HepG2 (cell line): ENCODE data around the gene KCNMA1. TPM values are rescaled to one million over a fixed set of nuclear protein-coding genes. Genes with fewer than 3 reads are reported as not detected.

Experiments
- ATAC-seq: fragments of 200-7000 bp; cut with Tn5 transposase; 3 replicates; pipeline ENCODE4 v1.9.1; 2020; ENCODE audit warnings: mild to moderate bottlenecking, moderate library complexity
- BruUV-seq: library from RNA; stranded (reverse); fragments of 400-500 nt; replicated peaks from 2 replicates; lab custom pipeline; 2021; lab: Mats Ljungman, UMichigan
- CTCF ChIA-PET: fragments of 300-600 bp; formaldehyde crosslinking; extraction: SDS; loops from one replicate; lab custom pipeline; 2021; ENCODE audit warnings: low total read pairs, inconsistent platforms, low intra/inter-chr PET ratio; lab: Yijun Ruan, JAX
- POLR2A ChIA-PET: fragments of 350-600 bp; sonication (Branson Sonifier 250); formaldehyde crosslinking; loops from one replicate; lab custom pipeline; 2020; ENCODE audit warnings: antibody characterized with exemption, inconsistent platforms; lab: Yijun Ruan, JAX
- DNase-seq: peaks from one replicate; pipeline ENCODE4 v3.0.0-alpha.2; 2015; ENCODE audit warnings: low spot score
- FAIRE-seq: peaks from 3 replicates; lab custom pipeline; 2011; peaks lifted over from hg19 to GRCh38; lab: Jason Lieb, UNC
- H2AFZ ChIP-seq: one replicate; pipeline ENCODE4 v1.6.1; 2011; ENCODE audit warnings: low read length, inconsistent platforms
- H3K27ac ChIP-seq: fragments of 300-600 bp; 3 replicates; pipeline ENCODE4 v1.8.0; 2011; ENCODE audit warnings: mixed run types, mild to moderate bottlenecking, mixed read lengths, low read length, inconsistent platforms; ENCODE audit not compliant: insufficient read depth; ENCODE audit errors: extremely low read length
- H3K27me3 ChIP-seq, 2 experiments: fragments of 200-600 bp in 1 of 2; 2 replicates in 1 of 2; 3 replicates in 1 of 2; pipeline versions ENCODE4 v1.6.0 to v1.8.0; 2011; ENCODE audit warnings: low read length in 2 of 2, mild to moderate bottlenecking in 2 of 2, moderate library complexity in 2 of 2, inconsistent platforms in 1 of 2; ENCODE audit not compliant: insufficient read depth in 2 of 2, control insufficient read depth in 1 of 2
- H3K36me3 ChIP-seq, 2 experiments: fragments of 200-600 bp in 1 of 2; replicated peaks in 1 of 2; 2 replicates in 1 of 2; 3 replicates in 1 of 2; pipeline versions ENCODE4 v1.5.1 to v1.8.0; 2011; ENCODE audit warnings: low read length in 2 of 2, inconsistent platforms in 1 of 2; ENCODE audit not compliant: insufficient read depth in 2 of 2, control insufficient read depth in 1 of 2
- H3K4me1 ChIP-seq: 2 replicates; pipeline ENCODE4 v1.5.1; 2012; ENCODE audit warnings: low read length, inconsistent platforms; ENCODE audit not compliant: insufficient read depth
- H3K4me2 ChIP-seq: 2 replicates; pipeline ENCODE4 v1.6.0; 2011; ENCODE audit warnings: low read depth, low read length, inconsistent platforms
- H3K4me3 ChIP-seq, 3 experiments: fragments of 200-600 bp in 1 of 3; sonication (generic), shearing (Covaris generic) in 1 of 3; replicated peaks in 1 of 3; 2 replicates each; pipeline ENCODE4 v1.5.1; 2011 to 2016; ENCODE audit warnings: low read length in 3 of 3, inconsistent platforms in 2 of 3, low read depth in 2 of 3, mild to moderate bottlenecking in 2 of 3, control low read depth in 1 of 3, mixed read lengths in 1 of 3; ENCODE audit not compliant: insufficient read depth in 1 of 3
- H3K79me2 ChIP-seq: one replicate; pipeline ENCODE4 v1.6.1; 2011; ENCODE audit warnings: low read length, inconsistent platforms; ENCODE audit not compliant: insufficient read depth
- H3K9ac ChIP-seq: 2 replicates; pipeline ENCODE4 v1.6.0; 2011; ENCODE audit warnings: mild to moderate bottlenecking, low read depth, low read length, inconsistent platforms; ENCODE audit not compliant: insufficient read depth
- H3K9me3 ChIP-seq: 2 replicates; pipeline ENCODE4 v1.5.1; 2012; ENCODE audit warnings: mild to moderate bottlenecking, low read length
- H4K20me1 ChIP-seq: 2 replicates; pipeline ENCODE4 v1.6.0; 2011; ENCODE audit warnings: inconsistent platforms, mild to moderate bottlenecking, low read length, moderate library complexity; ENCODE audit not compliant: insufficient read depth
- CEBPG ChIP-seq: IDR thresholded peaks from 2 replicates; pipeline ENCODE4 v1.6.1; 2016
- KDM2A ChIP-seq: sonication (generic); formaldehyde crosslinking; IDR thresholded peaks from 2 replicates; pipeline ENCODE4 v1.4.0; 2020; ENCODE audit warnings: low read depth, missing genetic modification reagents, borderline replicate concordance
- KLF15 ChIP-seq: sonication (generic); formaldehyde crosslinking; IDR thresholded peaks from 2 replicates; pipeline ENCODE4 v1.8.1; 2023; ENCODE audit warnings: borderline replicate concordance, mild to moderate bottlenecking, inconsistent platforms, missing genetic modification reagents, mixed read lengths
- RARA ChIP-seq: IDR thresholded peaks from 2 replicates; pipeline ENCODE4 v1.6.1; 2016; ENCODE audit warnings: missing genetic modification reagents, missing compliant biosample characterization
- SIX4 ChIP-seq: sonication (generic); formaldehyde crosslinking; IDR thresholded peaks from 2 replicates; pipeline ENCODE4 v1.4.0; 2020; ENCODE audit warnings: missing genetic modification reagents
- ZNF230 ChIP-seq: sonication (generic); formaldehyde crosslinking; IDR thresholded peaks from 2 replicates; pipeline ENCODE4 v1.4.0; 2020; ENCODE audit warnings: mild to moderate bottlenecking, missing genetic modification reagents
- ZNF629 ChIP-seq: sonication (generic); formaldehyde crosslinking; conservative IDR thresholded peaks from 2 replicates; pipeline ENCODE4 v1.5.0; 2020; ENCODE audit warnings: missing genetic modification reagents
- WGBS: methylation state at CpG from one replicate; pipeline ENCODE4 v1.1.6; 2017; ENCODE audit warnings: low lambda C conversion rate; 5-methylcytosine and 5-hydroxymethylcytosine counted together
- in situ Hi-C: cut with HindIII; loops from 2 replicates; pipeline ENCODE4 v1.10.0; 2017; ENCODE audit warnings: low pct_unique_long_range_greater_than_20kb; ENCODE audit not compliant: extremely low pct_ligation_motif_present
- intact Hi-C: fragments of 100-400 bp; cut with micrococcal nuclease; formaldehyde crosslinking; loops from one replicate; pipeline ENCODE4 v1.10.0; 2022; ENCODE audit not compliant: unreplicated experiment
- polyA plus RNA-seq, 8 experiments: library from polyadenylated mRNA; depleted of rRNA in 3 of 8; stranded (reverse) in 7 of 8; unstranded in 1 of 8; fragments of >200 nt; fragmentation: Illumina TruSeq in 4 of 8; extraction: Trizol in 4 of 8; gene quantifications; 2 replicates each; pipeline versions ENCODE4 v1.2.1 to v1.2.3, GENCODE V29; 2011 to 2016; ENCODE audit warnings: low read depth in 4 of 8, missing spikeins in 1 of 8, mixed read lengths in 1 of 8; ENCODE audit not compliant: insufficient read depth in 1 of 8
- total RNA-seq, 5 experiments: library from RNA; depleted of rRNA; stranded (reverse); fragments of >200 nt; fragmentation: Illumina TruSeq; extraction: Trizol; gene quantifications; 2 replicates each; pipeline ENCODE4 v1.2.3, GENCODE V29; 2016; ENCODE audit warnings: low read depth in 1 of 5
- TF ChIP-seq, protein P1 (sequence below): sonication (generic); formaldehyde crosslinking; conservative IDR thresholded peaks from 2 replicates; pipeline ENCODE4 v1.4.0; 2020; ENCODE audit warnings: missing genetic modification reagents
- TF ChIP-seq, protein P2 (sequence below), 2 experiments: sonication (generic) in 1 of 2; formaldehyde crosslinking in 1 of 2; IDR thresholded peaks; 2 replicates each; pipeline versions ENCODE4 v1.6.1 to v1.9.0; 2014 to 2022; ENCODE audit warnings: antibody characterized with exemption in 1 of 2, borderline replicate concordance in 1 of 2, inconsistent platforms in 1 of 2, low read depth in 1 of 2, missing genetic modification reagents in 1 of 2
- TF ChIP-seq, protein P3 (sequence below): sonication (generic); formaldehyde crosslinking; IDR thresholded peaks from 2 replicates; pipeline ENCODE4 v1.4.0; 2020; ENCODE audit warnings: missing genetic modification reagents, borderline replicate concordance

KCNMA1 gene
- total and polyA plus RNA-seq, 2 of the 13 experiments (the other 11 are each of a cell fraction or from before 2014, with no cell fraction given): 0.02 TPM; not detected in 1

DNA sequence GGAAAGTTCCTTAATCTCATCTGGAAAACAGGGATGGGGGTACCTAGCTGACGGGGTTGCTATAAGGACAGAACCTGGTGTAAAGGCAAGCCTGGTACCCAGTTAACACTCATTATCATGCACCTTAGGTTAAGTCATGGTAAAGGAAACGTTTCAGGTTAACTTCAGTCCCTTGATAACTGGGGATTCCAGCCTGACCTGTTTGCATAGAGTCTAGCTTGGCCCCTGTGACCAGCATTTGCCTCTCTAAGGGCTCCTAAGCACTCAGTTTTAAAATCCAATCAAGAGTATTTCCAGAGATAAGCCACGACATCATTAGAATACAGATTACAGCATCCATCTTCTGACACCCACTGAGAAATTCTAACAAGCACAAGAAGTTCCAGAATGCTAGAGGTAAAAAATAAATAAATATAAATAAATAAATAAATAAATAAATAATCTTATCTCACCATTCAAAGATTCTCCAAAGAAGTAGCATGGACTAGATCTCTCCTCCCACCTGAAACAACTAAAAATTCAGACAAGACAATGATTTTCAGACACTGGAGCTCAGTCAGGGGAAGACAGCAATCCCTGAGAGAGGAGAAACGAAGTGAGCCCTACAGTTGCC lies 184.6 kb downstream of the KCNMA1 start:
- in situ Hi-C loops: no loop called here
- Histone ChIP-seq H3K27ac (no peak overlapping the region), H3K9ac (no peak overlapping the region), H3K36me3 (no peaks in the 10 kb centered on the region), H3K4me2 (no peak overlapping the region), H3K27me3 (no peaks in the 10 kb centered on the region; a peak in 2 of 5 replicates), H3K4me3 (no peak overlapping the region), H3K9me3 (no peaks in the 10 kb centered on the region), H2AFZ (no peak overlapping the region), H3K79me2 (no peaks in the 10 kb centered on the region), H3K4me1 (peaks cover 16% of the 10 kb centered on the region), H4K20me1 (no peaks in the 10 kb centered on the region)
- DNase-seq: no peak
- WGBS: 22% methylated on average over 4 of the region's 4 CpGs
- ChIA-PET CTCF (no interaction called here), POLR2A (no interaction called here)
- intact Hi-C loops: no loop called here
- FAIRE-seq: no peak
- BruUV-seq: no TSS peak
- no peak for ATAC-seq
- TF ChIP-seq, protein P1, sequence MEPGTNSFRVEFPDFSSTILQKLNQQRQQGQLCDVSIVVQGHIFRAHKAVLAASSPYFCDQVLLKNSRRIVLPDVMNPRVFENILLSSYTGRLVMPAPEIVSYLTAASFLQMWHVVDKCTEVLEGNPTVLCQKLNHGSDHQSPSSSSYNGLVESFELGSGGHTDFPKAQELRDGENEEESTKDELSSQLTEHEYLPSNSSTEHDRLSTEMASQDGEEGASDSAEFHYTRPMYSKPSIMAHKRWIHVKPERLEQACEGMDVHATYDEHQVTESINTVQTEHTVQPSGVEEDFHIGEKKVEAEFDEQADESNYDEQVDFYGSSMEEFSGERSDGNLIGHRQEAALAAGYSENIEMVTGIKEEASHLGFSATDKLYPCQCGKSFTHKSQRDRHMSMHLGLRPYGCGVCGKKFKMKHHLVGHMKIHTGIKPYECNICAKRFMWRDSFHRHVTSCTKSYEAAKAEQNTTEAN (CRISPR knock-in tag): no peak
- TF ChIP-seq KLF15 (CRISPR knock-in tag) (no peak), KDM2A (CRISPR knock-in tag) (no peak), CEBPG (CRISPR knock-in tag) (no peak), RARA (no peak), ZNF629 (CRISPR knock-in tag) (no peak), ZNF230 (CRISPR knock-in tag) (no peak), SIX4 (CRISPR knock-in tag) (no peak)
- TF ChIP-seq, protein P2, sequence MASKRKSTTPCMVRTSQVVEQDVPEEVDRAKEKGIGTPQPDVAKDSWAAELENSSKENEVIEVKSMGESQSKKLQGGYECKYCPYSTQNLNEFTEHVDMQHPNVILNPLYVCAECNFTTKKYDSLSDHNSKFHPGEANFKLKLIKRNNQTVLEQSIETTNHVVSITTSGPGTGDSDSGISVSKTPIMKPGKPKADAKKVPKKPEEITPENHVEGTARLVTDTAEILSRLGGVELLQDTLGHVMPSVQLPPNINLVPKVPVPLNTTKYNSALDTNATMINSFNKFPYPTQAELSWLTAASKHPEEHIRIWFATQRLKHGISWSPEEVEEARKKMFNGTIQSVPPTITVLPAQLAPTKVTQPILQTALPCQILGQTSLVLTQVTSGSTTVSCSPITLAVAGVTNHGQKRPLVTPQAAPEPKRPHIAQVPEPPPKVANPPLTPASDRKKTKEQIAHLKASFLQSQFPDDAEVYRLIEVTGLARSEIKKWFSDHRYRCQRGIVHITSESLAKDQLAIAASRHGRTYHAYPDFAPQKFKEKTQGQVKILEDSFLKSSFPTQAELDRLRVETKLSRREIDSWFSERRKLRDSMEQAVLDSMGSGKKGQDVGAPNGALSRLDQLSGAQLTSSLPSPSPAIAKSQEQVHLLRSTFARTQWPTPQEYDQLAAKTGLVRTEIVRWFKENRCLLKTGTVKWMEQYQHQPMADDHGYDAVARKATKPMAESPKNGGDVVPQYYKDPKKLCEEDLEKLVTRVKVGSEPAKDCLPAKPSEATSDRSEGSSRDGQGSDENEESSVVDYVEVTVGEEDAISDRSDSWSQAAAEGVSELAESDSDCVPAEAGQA (IDR thresholded peaks at IDR 0.05; ENCODE audit: low read depth): no peak
- TF ChIP-seq, protein P2 (CRISPR knock-in tag; IDR thresholded peaks at IDR 0.05; ENCODE audit: borderline replicate concordance): no peak
- TF ChIP-seq, protein P3, sequence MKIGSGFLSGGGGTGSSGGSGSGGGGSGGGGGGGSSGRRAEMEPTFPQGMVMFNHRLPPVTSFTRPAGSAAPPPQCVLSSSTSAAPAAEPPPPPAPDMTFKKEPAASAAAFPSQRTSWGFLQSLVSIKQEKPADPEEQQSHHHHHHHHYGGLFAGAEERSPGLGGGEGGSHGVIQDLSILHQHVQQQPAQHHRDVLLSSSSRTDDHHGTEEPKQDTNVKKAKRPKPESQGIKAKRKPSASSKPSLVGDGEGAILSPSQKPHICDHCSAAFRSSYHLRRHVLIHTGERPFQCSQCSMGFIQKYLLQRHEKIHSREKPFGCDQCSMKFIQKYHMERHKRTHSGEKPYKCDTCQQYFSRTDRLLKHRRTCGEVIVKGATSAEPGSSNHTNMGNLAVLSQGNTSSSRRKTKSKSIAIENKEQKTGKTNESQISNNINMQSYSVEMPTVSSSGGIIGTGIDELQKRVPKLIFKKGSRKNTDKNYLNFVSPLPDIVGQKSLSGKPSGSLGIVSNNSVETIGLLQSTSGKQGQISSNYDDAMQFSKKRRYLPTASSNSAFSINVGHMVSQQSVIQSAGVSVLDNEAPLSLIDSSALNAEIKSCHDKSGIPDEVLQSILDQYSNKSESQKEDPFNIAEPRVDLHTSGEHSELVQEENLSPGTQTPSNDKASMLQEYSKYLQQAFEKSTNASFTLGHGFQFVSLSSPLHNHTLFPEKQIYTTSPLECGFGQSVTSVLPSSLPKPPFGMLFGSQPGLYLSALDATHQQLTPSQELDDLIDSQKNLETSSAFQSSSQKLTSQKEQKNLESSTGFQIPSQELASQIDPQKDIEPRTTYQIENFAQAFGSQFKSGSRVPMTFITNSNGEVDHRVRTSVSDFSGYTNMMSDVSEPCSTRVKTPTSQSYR: no peak
